Spleen (tissue), 11 donors: Measurements from ENCODE around the gene EYA2. TPM values are rescaled to one million over a fixed set of nuclear protein-coding genes. Genes with fewer than 3 reads are reported as not detected.

ENCODE experiments used
- DNase-seq: peaks from one replicate; pipeline ENCODE4 v3.0.0-alpha.2; 2020
- H3K27ac ChIP-seq, 8 donors: fragments of 200-600 bp; sonication (generic) in 7 of 8; 1 replicate in 4 of 8; 2 replicates in 4 of 8; pipeline versions ENCODE4 v1.5.0 to v1.8.0; 2016 to 2021; ENCODE audit warnings: inconsistent platforms in 4 of 8, mild to moderate bottlenecking in 4 of 8, moderate library complexity in 1 of 8
- H3K27me3 ChIP-seq, 7 donors: fragments of 200-600 bp; sonication (generic) in 6 of 7; replicated peaks in 1 of 7; 1 replicate in 4 of 7; 2 replicates in 3 of 7; pipeline versions ENCODE4 v1.5.0 to v1.8.0; 2016 to 2021; ENCODE audit warnings: inconsistent platforms in 3 of 7, mild to moderate bottlenecking in 1 of 7
- H3K36me3 ChIP-seq, 6 donors: fragments of 200-600 bp; sonication (generic) in 5 of 6; 1 replicate in 4 of 6; 2 replicates in 2 of 6; pipeline versions ENCODE4 v1.5.0 to v1.8.0; 2016 to 2021; ENCODE audit warnings: inconsistent platforms in 2 of 6
- H3K4me1 ChIP-seq, 6 donors: fragments of 200-600 bp; sonication (generic) in 5 of 6; 1 replicate in 3 of 6; 2 replicates in 3 of 6; pipeline versions ENCODE4 v1.5.0 to v1.8.0; 2016 to 2021; ENCODE audit warnings: inconsistent platforms in 3 of 6
- H3K4me3 ChIP-seq, 8 donors: fragments of 200-600 bp; sonication (generic) in 7 of 8; 1 replicate in 4 of 8; 2 replicates in 4 of 8; pipeline versions ENCODE4 v1.5.0 to v1.8.0; 2016 to 2021; ENCODE audit warnings: inconsistent platforms in 4 of 8, mild to moderate bottlenecking in 4 of 8, moderate library complexity in 2 of 8
- H3K9me3 ChIP-seq, 8 donors: fragments of 200-600 bp; sonication (generic) in 7 of 8; 1 replicate in 4 of 8; 2 replicates in 4 of 8; pipeline versions ENCODE4 v1.5.0 to v1.8.0; 2016 to 2021; ENCODE audit warnings: inconsistent platforms in 4 of 8
- POLR2A ChIP-seq, 3 donors: fragments of 450-650 bp; IDR thresholded peaks; one replicate each; pipeline ENCODE4 v1.5.1; 2017; ENCODE audit warnings: antibody characterized with exemption in 3 of 3, mild to moderate bottlenecking in 1 of 3
- POLR2AphosphoS5 ChIP-seq, 3 donors: sonication (generic); formaldehyde crosslinking; IDR thresholded peaks; one replicate each; pipeline ENCODE4 v1.5.1; 2017; ENCODE audit warnings: antibody characterized with exemption in 3 of 3
- WGBS, 5 donors: extraction: QIAGEN DNeasy Blood & Tissue Kit in 3 of 5; methylation state at CpG; one replicate each; pipeline versions ENCODE4 v1.1.5 to v1.1.7; 2013 to 2018; 5-methylcytosine and 5-hydroxymethylcytosine counted together
- intact Hi-C: fragments of 100-400 bp; cut with DNase I; formaldehyde crosslinking; loops from one replicate; pipeline ENCODE4 v1.15.0; 2023; ENCODE audit warnings: low total_unique reads
- polyA plus RNA-seq, 3 donors: library from polyadenylated mRNA; stranded (reverse); fragments of 200-250 nt; gene quantifications; one replicate each; pipeline ENCODE4 v1.2.1, GENCODE V29; 2013
- total RNA-seq, 7 donors: library from RNA; depleted of rRNA in 3 of 7; stranded (reverse); fragments of >200 nt in 3 of 7; fragmentation: NEBNext Ultra II Directional in 4 of 7; extraction: Animal tissue kit (Norgen Biotek cat#: 25700) in 4 of 7; gene quantifications; one replicate each; pipeline versions ENCODE4 v1.1.0 to v1.2.1, GENCODE V29; 2016 to 2021
- TF ChIP-seq, protein P1 (sequence below), 11 experiments: fragments of 200-600 bp in 7 of 11; fragments of 450-650 bp in 4 of 11; sonication (generic) in 4 of 11; IDR thresholded peaks in 8 of 11; conservative IDR thresholded peaks in 3 of 11; 1 replicate in 7 of 11; 2 replicates in 4 of 11; pipeline versions ENCODE4 v1.4.0 to v1.8.0; 2016 to 2021; ENCODE audit warnings: antibody characterized with exemption in 11 of 11, inconsistent platforms in 4 of 11, mild to moderate bottlenecking in 1 of 11
- donor health status: healthy with polysubstance abuse.
- donor health status: DM: no; HTN: no; CAD: no; lungs with moderate emphysema.
- donor health status: DM: no; HTN: no; CAD: no.
- donor health status: Bipolar disorder and iron deficiency.
- donor health status: healthy.
- donor health status: DM: no; HTN: no; CAD: no.
- donor health status: DM: yes; HTN: yes; CAD: no.

Gene EYA2
- total and polyA plus RNA-seq, 10 donors, result 0.26 to 0.76 (median 0.51) TPM; not detected in 1

DNA sequence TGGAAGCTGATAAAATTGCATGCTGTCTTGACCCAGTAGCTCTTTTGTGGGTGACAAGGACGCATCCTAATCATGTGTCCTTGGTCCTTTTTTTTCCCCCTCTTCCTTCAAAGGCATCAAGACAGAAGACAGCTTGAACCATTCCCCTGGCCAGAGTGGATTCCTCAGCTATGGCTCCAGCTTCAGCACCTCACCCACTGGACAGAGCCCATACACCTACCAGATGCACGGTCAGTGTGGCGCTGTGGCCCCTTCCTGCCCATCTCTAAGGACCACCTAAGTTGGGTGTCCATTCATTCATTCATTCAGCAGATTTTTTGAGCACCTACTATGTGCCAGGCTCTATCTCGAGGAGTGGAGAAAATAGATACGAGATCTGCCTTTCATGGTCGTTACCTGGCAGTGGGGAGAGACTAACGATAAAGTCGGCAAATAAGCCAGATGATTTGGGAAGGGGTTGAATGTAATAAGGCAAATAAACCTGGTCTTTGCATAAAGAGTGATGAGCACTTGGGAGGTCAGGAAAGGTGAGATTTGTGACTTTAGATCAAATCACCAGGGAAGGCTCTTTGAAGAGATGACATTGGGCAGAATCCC lies 121.5 kb downstream of the EYA2 start:
- DNase-seq, result no peak
- Histone ChIP-seq H3K27me3 (peaks cover 0 to 28% (median 0%) of the 10 kb centered on the region in 7 donors), H3K36me3 (no peaks in the 10 kb centered on the region), H3K4me3 (no peak overlapping the region), H3K27ac (no peak overlapping the region), H3K4me1 (peaks cover 0 to 18% (median 3%) of the 10 kb centered on the region in 6 donors), H3K9me3 (no peaks in the 10 kb centered on the region)
- intact Hi-C loops, result no loop called here
- 74 to 78% (median 76%) methylated on average over 8 of the region's 8 CpGs for WGBS, 5 donors
- TF ChIP-seq, protein P1, sequence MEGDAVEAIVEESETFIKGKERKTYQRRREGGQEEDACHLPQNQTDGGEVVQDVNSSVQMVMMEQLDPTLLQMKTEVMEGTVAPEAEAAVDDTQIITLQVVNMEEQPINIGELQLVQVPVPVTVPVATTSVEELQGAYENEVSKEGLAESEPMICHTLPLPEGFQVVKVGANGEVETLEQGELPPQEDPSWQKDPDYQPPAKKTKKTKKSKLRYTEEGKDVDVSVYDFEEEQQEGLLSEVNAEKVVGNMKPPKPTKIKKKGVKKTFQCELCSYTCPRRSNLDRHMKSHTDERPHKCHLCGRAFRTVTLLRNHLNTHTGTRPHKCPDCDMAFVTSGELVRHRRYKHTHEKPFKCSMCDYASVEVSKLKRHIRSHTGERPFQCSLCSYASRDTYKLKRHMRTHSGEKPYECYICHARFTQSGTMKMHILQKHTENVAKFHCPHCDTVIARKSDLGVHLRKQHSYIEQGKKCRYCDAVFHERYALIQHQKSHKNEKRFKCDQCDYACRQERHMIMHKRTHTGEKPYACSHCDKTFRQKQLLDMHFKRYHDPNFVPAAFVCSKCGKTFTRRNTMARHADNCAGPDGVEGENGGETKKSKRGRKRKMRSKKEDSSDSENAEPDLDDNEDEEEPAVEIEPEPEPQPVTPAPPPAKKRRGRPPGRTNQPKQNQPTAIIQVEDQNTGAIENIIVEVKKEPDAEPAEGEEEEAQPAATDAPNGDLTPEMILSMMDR (IDR thresholded peaks at IDR 0.05 in 8 of 11, conservative IDR thresholded peaks at IDR 0.05 in 3 of 11), result no peak
- TF ChIP-seq POLR2A (IDR thresholded peaks at IDR 0.05) (no peak), POLR2AphosphoS5 (IDR thresholded peaks at IDR 0.05) (no peak)

DNA sequence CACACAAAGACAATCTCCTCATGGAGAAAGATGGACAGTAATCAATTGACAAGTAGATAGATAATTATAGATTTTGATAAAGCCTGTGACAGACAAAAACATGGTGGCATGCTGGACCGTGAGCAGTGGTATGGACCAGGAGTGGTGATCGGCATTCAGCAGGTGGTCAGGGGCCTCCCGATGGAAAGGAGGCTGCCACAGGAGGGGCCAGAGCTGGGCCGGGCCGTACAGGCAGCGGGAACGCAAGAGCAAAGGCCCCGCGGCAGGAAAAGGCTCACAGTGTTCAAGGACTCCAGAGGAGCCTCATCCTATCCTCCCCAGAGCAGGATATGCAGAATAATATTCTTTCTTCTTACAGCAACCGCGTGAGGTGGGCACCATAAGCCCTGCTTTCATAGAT lies 123.7 kb downstream of the EYA2 start:
- TF ChIP-seq POLR2A (IDR thresholded peaks at IDR 0.05) (no peak), POLR2AphosphoS5 (IDR thresholded peaks at IDR 0.05) (no peak)
- TF ChIP-seq, protein P1 (IDR thresholded peaks at IDR 0.05 in 8 of 11, conservative IDR thresholded peaks at IDR 0.05 in 3 of 11), result no peak
- WGBS, 5 donors, result 52 to 75% (median 74%) methylated on average over 11 of the region's 11 CpGs
- peaks cover 0 to 18% (median 3%) of the 10 kb centered on the region in 6 donors for H3K4me1 ChIP-seq
- no peak overlapping the region for H3K27ac ChIP-seq
- no peaks in the 10 kb centered on the region for H3K36me3 ChIP-seq
- H3K27me3 ChIP-seq, result peaks cover 0 to 28% (median 0%) of the 10 kb centered on the region in 7 donors
- peak; percentile 51 for DNase-seq
- no peaks in the 10 kb centered on the region for H3K9me3 ChIP-seq
- intact Hi-C loops, result no loop called here
- no peak overlapping the region for H3K4me3 ChIP-seq

DNA sequence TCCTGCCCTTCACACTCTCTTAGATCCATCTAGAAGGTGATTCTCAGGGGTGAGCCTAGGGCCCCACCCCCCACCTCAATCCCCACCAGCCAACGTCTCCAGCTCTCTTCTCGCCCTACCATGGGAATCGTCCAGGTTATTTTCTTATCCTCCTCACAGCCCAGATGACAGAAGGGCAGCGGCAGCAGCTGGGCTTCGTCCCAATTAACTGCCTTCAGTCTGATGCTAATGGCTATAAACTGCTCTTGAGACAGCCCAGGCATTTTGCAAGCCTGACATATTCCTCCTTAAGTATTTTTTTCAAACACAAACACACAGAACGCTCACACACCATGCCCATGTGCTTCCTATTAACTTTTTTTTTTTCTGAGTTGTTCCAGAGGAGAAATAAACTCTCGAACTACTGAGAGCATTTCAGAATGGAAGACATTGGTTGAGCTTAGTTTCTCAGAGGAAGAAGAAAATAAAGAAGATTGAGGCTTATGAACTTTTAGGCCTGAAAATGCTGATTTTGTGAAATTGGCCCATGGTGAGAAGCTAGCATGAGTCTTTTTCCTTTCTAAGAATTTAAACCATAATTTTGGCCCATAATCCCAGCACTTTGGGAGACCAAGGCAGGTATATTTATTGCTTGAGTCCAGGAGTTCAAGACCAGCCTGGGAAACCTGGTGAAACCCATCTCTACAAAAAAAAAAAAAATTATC lies 124.6 kb downstream of the EYA2 start:
- H3K4me1 ChIP-seq, result peaks cover 0 to 18% (median 3%) of the 10 kb centered on the region in 6 donors
- no peaks in the 10 kb centered on the region for H3K36me3 ChIP-seq
- H3K27ac ChIP-seq, result peak overlapping the region in 2 of 8 donors; percentile 21 to 40
- 25 to 32% (median 30%) methylated on average over 7 of the region's 7 CpGs for WGBS, 5 donors
- no peaks in the 10 kb centered on the region for H3K9me3 ChIP-seq
- H3K27me3 ChIP-seq, result peaks cover 0 to 33% (median 0%) of the 10 kb centered on the region in 7 donors
- intact Hi-C loops, result no loop called here
- TF ChIP-seq POLR2A (IDR thresholded peaks at IDR 0.05), result no peak
- TF ChIP-seq, protein P1 (IDR thresholded peaks at IDR 0.05 in 8 of 11, conservative IDR thresholded peaks at IDR 0.05 in 3 of 11), result no peak
- peak in 1 of 3 donors; percentile 82 for TF ChIP-seq POLR2AphosphoS5 (IDR thresholded peaks at IDR 0.05)
- H3K4me3 ChIP-seq, result no peak overlapping the region
- peak; percentile 41 for DNase-seq

DNA sequence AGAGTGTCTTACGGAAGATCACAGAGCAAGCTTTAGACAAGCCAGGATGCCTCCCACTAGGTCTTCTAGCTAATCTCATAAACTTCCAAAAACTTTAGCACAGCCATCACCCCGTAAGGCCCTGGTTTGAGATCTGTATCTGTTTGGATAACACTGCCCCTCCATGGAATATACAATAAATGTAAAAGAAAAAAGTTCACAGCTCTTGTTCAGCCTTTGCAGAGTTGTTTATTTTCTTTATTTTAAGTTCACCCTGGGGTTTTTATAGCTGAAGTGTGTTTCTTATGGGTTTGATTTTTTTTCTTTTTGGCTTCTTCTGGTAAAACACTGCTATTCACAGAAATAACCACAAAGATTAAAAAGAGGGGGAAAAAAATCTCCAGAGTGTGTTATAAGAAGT lies 125.6 kb downstream of the EYA2 start:
- TF ChIP-seq POLR2A (IDR thresholded peaks at IDR 0.05) (no peak), POLR2AphosphoS5 (IDR thresholded peaks at IDR 0.05) (no peak)
- TF ChIP-seq, protein P1 (IDR thresholded peaks at IDR 0.05 in 8 of 11, conservative IDR thresholded peaks at IDR 0.05 in 3 of 11), result no peak
- intact Hi-C loops, result no loop called here
- 49 to 74% (median 59%) methylated on average over 2 of the region's 2 CpGs for WGBS, 5 donors
- H3K36me3 ChIP-seq, result no peaks in the 10 kb centered on the region
- no peaks in the 10 kb centered on the region for H3K9me3 ChIP-seq
- peak; percentile 2 for DNase-seq
- peaks cover 0 to 18% (median 3%) of the 10 kb centered on the region in 6 donors for H3K4me1 ChIP-seq
- no peak overlapping the region for H3K27ac ChIP-seq
- peaks cover 0 to 36% (median 0%) of the 10 kb centered on the region in 7 donors for H3K27me3 ChIP-seq
- H3K4me3 ChIP-seq, result no peak overlapping the region
